A549 (cell line): ENCODE measurements around the gene NINJ1. TPM values are rescaled to one million over a fixed set of nuclear protein-coding genes. Genes with fewer than 3 reads are reported as not detected.

Source experiments
- ATAC-seq, 2 experiments: fragments of 200-7000 bp in 1 of 2; fragments of >200 bp in 1 of 2; cut with Nextera tagmentation in 1 of 2; cut with Tn5 transposase in 1 of 2; 3 replicates each; pipeline versions ENCODE4 v1.8.0 to v1.9.1; 2018 to 2020; ENCODE audit warnings: mild to moderate bottlenecking in 1 of 2, moderate library complexity in 1 of 2
- CTCF ChIA-PET: fragments of 300-600 bp; sonication (Branson Sonifier 250); formaldehyde crosslinking; extraction: SDS; loops from one replicate; lab custom pipeline; 2021; ENCODE audit warnings: antibody characterized with exemption, inconsistent platforms; lab: Yijun Ruan, JAX
- POLR2A ChIA-PET: fragments of 350-600 bp; formaldehyde crosslinking; extraction: SDS; loops from one replicate; lab custom pipeline; 2021; ENCODE audit warnings: antibody characterized with exemption, inconsistent platforms; lab: Yijun Ruan, JAX
- DNase-seq, 2 experiments: peaks; one replicate each; pipeline versions ENCODE4 v3.0.0 to v3.0.0-alpha.2; 2011 to 2016; ENCODE audit warnings: low read depth in 1 of 2, low spot score in 1 of 2
- FAIRE-seq: peaks from 2 replicates; lab custom pipeline; 2011; peaks lifted over from hg19 to GRCh38; lab: Jason Lieb, UNC
- H3K27ac ChIP-seq, 2 experiments: fragments of >200 bp; sonication (Bioruptor Twin); formaldehyde crosslinking; 3 replicates each; pipeline ENCODE4 v1.5.1; 2016 to 2017
- H3K4me1 ChIP-seq: fragments of >200 bp; sonication (Bioruptor Twin); formaldehyde crosslinking; 3 replicates; pipeline ENCODE4 v1.6.1; 2016
- H3K4me2 ChIP-seq: fragments of >200 bp; sonication (Bioruptor Twin); formaldehyde crosslinking; 3 replicates; pipeline ENCODE4 v1.6.1; 2016
- H3K4me3 ChIP-seq: fragments of >200 bp; sonication (Bioruptor Twin); formaldehyde crosslinking; 3 replicates; pipeline ENCODE4 v1.5.1; 2016
- H3K9me3 ChIP-seq: fragments of >200 bp; sonication (Bioruptor Twin); formaldehyde crosslinking; 3 replicates; pipeline ENCODE4 v1.6.1; 2016
- BHLHE40 ChIP-seq: IDR thresholded peaks from 2 replicates; pipeline ENCODE4 v1.6.1; 2012; ENCODE audit warnings: low read depth, low read length, inconsistent platforms
- CBX2 ChIP-seq: fragments of 200-600 bp; sonication (generic); IDR thresholded peaks from 2 replicates; pipeline ENCODE4 v1.6.1; 2016; ENCODE audit warnings: low read depth, mild to moderate bottlenecking, borderline replicate concordance
- CBX8 ChIP-seq: fragments of 200-600 bp; sonication (generic); IDR thresholded peaks from 2 replicates; pipeline ENCODE4 v1.6.1; 2016
- CTCF ChIP-seq: fragments of >200 bp; sonication (Bioruptor Twin); formaldehyde crosslinking; IDR thresholded peaks from 3 replicates; pipeline ENCODE4 v1.5.1; 2016
- ELK1 ChIP-seq: fragments of 150-350 bp; IDR thresholded peaks from 2 replicates; pipeline ENCODE4 v1.6.1; 2014; ENCODE audit warnings: low read depth, mild to moderate bottlenecking, low read length
- EP300 ChIP-seq, 2 experiments: fragments of >200 bp; sonication (Bioruptor Twin); formaldehyde crosslinking; IDR thresholded peaks; 2 replicates in 1 of 2; 3 replicates in 1 of 2; pipeline ENCODE4 v1.6.1; 2016 to 2017
- ESRRA ChIP-seq: fragments of 150-350 bp; IDR thresholded peaks from 2 replicates; pipeline ENCODE4 v1.6.1; 2014; ENCODE audit warnings: mild to moderate bottlenecking, low read length, borderline replicate concordance
- FOSB ChIP-seq: fragments of 250-450 bp; sonication (Bioruptor Pico); IDR thresholded peaks from 2 replicates; pipeline ENCODE4 v1.5.0; 2020; ENCODE audit warnings: mild to moderate bottlenecking, moderate library complexity
- FOSL2 ChIP-seq, 2 experiments: fragments of 450-650 bp in 1 of 2; fragments of >200 bp in 1 of 2; sonication (Bioruptor Twin) in 1 of 2; formaldehyde crosslinking; IDR thresholded peaks; 2 replicates each; pipeline versions ENCODE4 v1.5.0 to v1.6.1; 2016 to 2020; ENCODE audit warnings: mild to moderate bottlenecking in 1 of 2, moderate library complexity in 1 of 2
- GATA3 ChIP-seq: IDR thresholded peaks from 2 replicates; pipeline ENCODE4 v1.6.1; 2012; ENCODE audit warnings: borderline replicate concordance
- HDAC2 ChIP-seq: fragments of 200-600 bp; sonication (generic); IDR thresholded peaks from 2 replicates; pipeline ENCODE4 v1.6.1; 2016
- HES2 ChIP-seq: fragments of >200 bp; sonication (Bioruptor Twin); formaldehyde crosslinking; IDR thresholded peaks from 2 replicates; pipeline ENCODE4 v1.6.1; 2016
- HOXB5 ChIP-seq: fragments of 250-450 bp; sonication (Bioruptor Pico); IDR thresholded peaks from 2 replicates; pipeline ENCODE4 v1.5.0; 2020; ENCODE audit warnings: mild to moderate bottlenecking, moderate library complexity
- JUN ChIP-seq, 2 experiments: fragments of >200 bp; sonication (Bioruptor Twin); formaldehyde crosslinking; IDR thresholded peaks; 2 replicates in 1 of 2; 3 replicates in 1 of 2; pipeline ENCODE4 v1.6.1; 2016 to 2017
- JUNB ChIP-seq: fragments of >200 bp; sonication (Bioruptor Twin); formaldehyde crosslinking; IDR thresholded peaks from 2 replicates; pipeline ENCODE4 v1.6.1; 2016
- KDM1A ChIP-seq: fragments of 200-600 bp; sonication (generic); IDR thresholded peaks from 2 replicates; pipeline ENCODE4 v1.6.1; 2016; ENCODE audit warnings: low read depth, mild to moderate bottlenecking
- MAFK ChIP-seq: fragments of 450-650 bp; IDR thresholded peaks from 2 replicates; pipeline ENCODE4 v1.6.1; 2014; ENCODE audit not compliant: partially characterized antibody
- MAZ ChIP-seq: fragments of 150-350 bp; IDR thresholded peaks from 2 replicates; pipeline ENCODE4 v1.6.1; 2014; ENCODE audit warnings: antibody characterized with exemption, low read depth, low read length, borderline replicate concordance
- NFE2L2 ChIP-seq: fragments of 150-350 bp; conservative IDR thresholded peaks from 2 replicates; pipeline ENCODE4 v1.6.1; 2014; ENCODE audit warnings: low read length
- NPAS2 ChIP-seq: fragments of 250-450 bp; sonication (Bioruptor Pico); IDR thresholded peaks from 2 replicates; pipeline ENCODE4 v1.8.0; 2022; ENCODE audit warnings: mild to moderate bottlenecking, moderate library complexity, borderline replicate concordance
- PHF8 ChIP-seq: fragments of 200-600 bp; sonication (generic); IDR thresholded peaks from 2 replicates; pipeline ENCODE4 v1.6.1; 2016; ENCODE audit warnings: low read depth, mild to moderate bottlenecking, antibody characterized with exemption, moderate library complexity, borderline replicate concordance
- POLR2A ChIP-seq: IDR thresholded peaks from 2 replicates; pipeline ENCODE4 v1.6.1; 2012; ENCODE audit warnings: mild to moderate bottlenecking, low read length
- POLR2AphosphoS2 ChIP-seq: conservative IDR thresholded peaks from 2 replicates; pipeline ENCODE4 v1.6.1; 2012; ENCODE audit warnings: low read length, improper control_type of control experiment, inconsistent platforms
- RARB ChIP-seq: fragments of 250-450 bp; sonication (Bioruptor Pico); IDR thresholded peaks from 2 replicates; pipeline ENCODE4 v1.8.0; 2021; ENCODE audit warnings: mild to moderate bottlenecking, moderate library complexity
- RFX5 ChIP-seq: fragments of 450-650 bp; IDR thresholded peaks from 2 replicates; pipeline ENCODE4 v1.7.1; 2014; ENCODE audit warnings: antibody characterized with exemption, mild to moderate bottlenecking, moderate library complexity
- SMC3 ChIP-seq: fragments of >200 bp; sonication (Bioruptor Twin); formaldehyde crosslinking; IDR thresholded peaks from 3 replicates; pipeline ENCODE4 v1.6.1; 2018; ENCODE audit warnings: inconsistent platforms
- SREBF2 ChIP-seq: fragments of 450-650 bp; IDR thresholded peaks from 2 replicates; pipeline ENCODE4 v1.6.1; 2014; ENCODE audit warnings: mild to moderate bottlenecking, moderate library complexity
- TP53 ChIP-seq: fragments of 250-450 bp; sonication (Bioruptor Pico); IDR thresholded peaks from 2 replicates; pipeline ENCODE4 v1.5.0; 2021; ENCODE audit warnings: mild to moderate bottlenecking, moderate library complexity
- USF2 ChIP-seq: fragments of 450-650 bp; IDR thresholded peaks from 2 replicates; pipeline ENCODE4 v1.6.1; 2014; ENCODE audit warnings: antibody characterized with exemption
- ZC3H11A ChIP-seq: fragments of 450-650 bp; IDR thresholded peaks from 2 replicates; pipeline ENCODE4 v1.6.1; 2014; ENCODE audit warnings: antibody characterized with exemption, mild to moderate bottlenecking
- ZFP36 ChIP-seq: fragments of 450-650 bp; IDR thresholded peaks from 2 replicates; pipeline ENCODE4 v1.6.1; 2014; ENCODE audit warnings: borderline replicate concordance; ENCODE audit not compliant: partially characterized antibody
- WGBS: methylation state at CpG from one replicate; pipeline ENCODE4 v1.1.6; 2017; ENCODE audit errors: missing lambda C conversion rate; 5-methylcytosine and 5-hydroxymethylcytosine counted together
- polyA plus RNA-seq, 4 experiments: library from polyadenylated mRNA; depleted of rRNA in 3 of 4; stranded (reverse); fragments of >200 nt; fragmentation: RNase III in 1 of 4; extraction: RNeasy Plus Mini Kit Qiagen cat#74134 plus additional on column Dnase treatment in 1 of 4; gene quantifications; 2 replicates in 3 of 4; 3 replicates in 1 of 4; pipeline ENCODE4 v1.2.3, GENCODE V29; 2011 to 2017

NINJ1 gene
- polyA plus RNA-seq, 2 of the 4 experiments (the other 2 are of a cell fraction) = 27.0 to 60.4 TPM

- Histone ChIP-seq H3K4me1 (peaks cover 38% of the 10 kb centered on the region), H3K4me2 (peak overlapping the region; percentile 26; the same call in 2 of the 3 replicates), H3K27ac (peak overlapping the region; percentile 68 to 70; a peak in 5 of 6 replicates), H3K4me3 (no peak overlapping the region), H3K9me3 (peaks cover 19% of the 10 kb centered on the region)
- FAIRE-seq (no peak), ATAC-seq (peak; percentile 11 to 46; a peak in 5 of 6 replicates), DNase-seq (peak; percentile 56 to 77)
- POLR2A ChIA-PET = interaction anchor here (1.0 kb wide), 1 partner anchor 43 kb away, joined by 3 read pairs; the partner anchor contains the start of gene NINJ1
- CTCF ChIA-PET = interaction anchor here (1.0 to 2.1 kb wide), 3 partner anchors 17 to 135 kb away, joined by 3 to 10 read pairs (median 5); no protein-coding TSS in a partner anchor
- WGBS = 23% methylated on average over 3 of the region's 3 CpGs
- TF ChIP-seq NFE2L2 (no peak), GATA3 (peak; percentile 21; the same call in 1 of the 2 replicates), JUN (IDR thresholded peaks at IDR 0.05) (no peak), ZC3H11A (no peak), CBX2 (no peak), ZFP36 (peak; percentile 52), CTCF (no peak), HES2 (no peak), MAZ (no peak), JUNB (peak; percentile 64), PHF8 (no peak), RFX5 (no peak), FOSL2 (IDR thresholded peaks at IDR 0.05) (peak; percentile 88), FOSL2 (CRISPR knock-in tag; IDR thresholded peaks at IDR 0.05) (peak; percentile 94), EP300 (IDR thresholded peaks at IDR 0.05) (no peak), MAFK (no peak), CBX8 (no peak), TP53 (CRISPR knock-in tag) (no peak), POLR2A (no peak)
Observed at GRCh38 chr9:93091453-93092081, 42.5 kb downstream of the NINJ1 start.

- ChIA-PET POLR2A (interaction anchor here (1.0 kb wide), 1 partner anchor 43 kb away, joined by 3 read pairs; the partner anchor contains the start of gene NINJ1), CTCF (interaction anchor here (0.7 to 2.1 kb wide), 5 partner anchors 18 to 1364 kb away, joined by 3 to 10 read pairs (median 3); no protein-coding TSS in a partner anchor)
- no peak for ATAC-seq
- Histone ChIP-seq H3K4me2 (no peak overlapping the region), H3K9me3 (peaks cover 19% of the 10 kb centered on the region), H3K4me3 (no peak overlapping the region), H3K4me1 (peaks cover 38% of the 10 kb centered on the region), H3K27ac (peak overlapping the region; percentile 42 to 47; a peak in 4 of 6 replicates)
- 74% methylated on average over 4 of the region's 4 CpGs for WGBS
- TF ChIP-seq NFE2L2 (no peak), FOSB (CRISPR knock-in tag) (no peak), POLR2AphosphoS2 (no peak), SREBF2 (no peak), HOXB5 (no peak), NPAS2 (CRISPR knock-in tag) (no peak), RARB (CRISPR knock-in tag) (no peak), ELK1 (no peak), HES2 (no peak), ESRRA (no peak), KDM1A (no peak), SMC3 (no peak), HDAC2 (no peak), USF2 (no peak), RFX5 (no peak), BHLHE40 (no peak)
- no peak for FAIRE-seq
- no peak for DNase-seq
Observed at GRCh38 chr9:93091056-93091452, 43.0 kb downstream of the NINJ1 start.
